DND-41 (cell line): Measurements from ENCODE around the gene ZNF638.

ENCODE experiments used
- ATAC-seq: fragments of 200-7000 bp; cut with Tn5 transposase; 3 replicates; pipeline ENCODE4 v1.9.1; 2021; ENCODE audit warnings: low read depth; ENCODE audit not compliant: insufficient read depth
- DNase-seq: peaks from one replicate; pipeline ENCODE4 v3.0.0-alpha.2; 2020
- H2AFZ ChIP-seq: 2 replicates; pipeline ENCODE4 v1.6.0; 2012; ENCODE audit warnings: low read depth, low read length
- H3K27ac ChIP-seq: 2 replicates; pipeline ENCODE4 v1.5.1; 2012; ENCODE audit warnings: low read length, inconsistent platforms
- H3K27me3 ChIP-seq: fragments of 200-600 bp; sonication (generic); 2 replicates; pipeline ENCODE4 v1.6.0; 2012; ENCODE audit warnings: low read length, mild to moderate bottlenecking, inconsistent platforms; ENCODE audit not compliant: insufficient read depth, poor library complexity
- H3K36me3 ChIP-seq: 2 replicates; pipeline ENCODE4 v1.5.1; 2012; ENCODE audit warnings: low read length, inconsistent platforms; ENCODE audit not compliant: insufficient read depth
- H3K4me1 ChIP-seq: 2 replicates; pipeline ENCODE4 v1.5.1; 2012; ENCODE audit warnings: mild to moderate bottlenecking, low read length; ENCODE audit not compliant: insufficient read depth
- H3K4me2 ChIP-seq: 2 replicates; pipeline ENCODE4 v1.6.0; 2012; ENCODE audit warnings: mild to moderate bottlenecking, moderate library complexity, low read length, inconsistent platforms; ENCODE audit not compliant: insufficient read depth
- H3K4me3 ChIP-seq, 2 experiments: fragments of 200-600 bp in 1 of 2; shearing (Covaris generic) in 1 of 2; 2 replicates each; pipeline ENCODE4 v1.5.1; 2012 to 2016; ENCODE audit warnings: inconsistent platforms in 2 of 2, low read length in 2 of 2, mild to moderate bottlenecking in 2 of 2, low read depth in 1 of 2, moderate library complexity in 1 of 2
- H3K79me2 ChIP-seq: 2 replicates; pipeline ENCODE4 v1.6.0; 2012; ENCODE audit warnings: low read length, inconsistent platforms; ENCODE audit not compliant: insufficient read depth
- H3K9ac ChIP-seq: 2 replicates; pipeline ENCODE4 v1.6.0; 2012; ENCODE audit warnings: low read depth, mild to moderate bottlenecking, inconsistent platforms, low read length, moderate library complexity
- H3K9me3 ChIP-seq: 2 replicates; pipeline ENCODE4 v1.5.1; 2012; ENCODE audit warnings: low read length, moderate library complexity, mild to moderate bottlenecking, inconsistent platforms; ENCODE audit not compliant: insufficient read depth, severe bottlenecking
- H4K20me1 ChIP-seq: 2 replicates; pipeline ENCODE4 v1.6.0; 2012; ENCODE audit warnings: low read length; ENCODE audit not compliant: insufficient read depth
- EZH2 ChIP-seq: IDR thresholded peaks from 3 replicates; pipeline ENCODE4 v1.6.1; 2012; ENCODE audit warnings: borderline replicate concordance, low read depth, mild to moderate bottlenecking, moderate library complexity, low read length, inconsistent platforms; ENCODE audit not compliant: severe bottlenecking
- TF ChIP-seq, protein P1 (sequence below): IDR thresholded peaks from 2 replicates; pipeline ENCODE4 v1.5.1; 2012; ENCODE audit warnings: borderline replicate concordance, low read length, moderate library complexity, mild to moderate bottlenecking; ENCODE audit not compliant: poor library complexity, severe bottlenecking; ENCODE audit errors: extremely low read depth

ZNF638 gene

DNA sequence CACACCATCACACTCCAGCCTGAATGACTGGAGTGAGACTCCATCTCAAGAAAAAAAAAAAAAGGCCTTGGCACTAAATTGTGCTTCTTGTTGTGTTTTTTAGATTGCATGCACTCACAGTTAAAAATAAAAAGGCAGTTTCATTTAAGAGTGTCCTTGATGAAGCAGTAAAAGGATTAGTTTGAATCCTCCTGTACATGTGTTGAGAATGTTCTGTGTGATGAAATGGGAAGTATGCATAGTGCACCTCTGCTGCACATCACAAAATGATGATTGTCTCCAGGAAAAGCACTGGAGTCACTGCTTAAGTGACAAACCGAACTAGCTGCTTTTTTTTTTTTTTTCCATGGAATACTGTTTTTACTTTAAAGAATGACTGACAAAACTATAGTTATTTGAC is 144.9 kb downstream of the ZNF638 start:
- ATAC-seq (no peak), DNase-seq (no peak)
- H3K4me1 ChIP-seq: no peaks in the 10 kb centered on the region
- TF ChIP-seq EZH2: no peak
- TF ChIP-seq, protein P1, sequence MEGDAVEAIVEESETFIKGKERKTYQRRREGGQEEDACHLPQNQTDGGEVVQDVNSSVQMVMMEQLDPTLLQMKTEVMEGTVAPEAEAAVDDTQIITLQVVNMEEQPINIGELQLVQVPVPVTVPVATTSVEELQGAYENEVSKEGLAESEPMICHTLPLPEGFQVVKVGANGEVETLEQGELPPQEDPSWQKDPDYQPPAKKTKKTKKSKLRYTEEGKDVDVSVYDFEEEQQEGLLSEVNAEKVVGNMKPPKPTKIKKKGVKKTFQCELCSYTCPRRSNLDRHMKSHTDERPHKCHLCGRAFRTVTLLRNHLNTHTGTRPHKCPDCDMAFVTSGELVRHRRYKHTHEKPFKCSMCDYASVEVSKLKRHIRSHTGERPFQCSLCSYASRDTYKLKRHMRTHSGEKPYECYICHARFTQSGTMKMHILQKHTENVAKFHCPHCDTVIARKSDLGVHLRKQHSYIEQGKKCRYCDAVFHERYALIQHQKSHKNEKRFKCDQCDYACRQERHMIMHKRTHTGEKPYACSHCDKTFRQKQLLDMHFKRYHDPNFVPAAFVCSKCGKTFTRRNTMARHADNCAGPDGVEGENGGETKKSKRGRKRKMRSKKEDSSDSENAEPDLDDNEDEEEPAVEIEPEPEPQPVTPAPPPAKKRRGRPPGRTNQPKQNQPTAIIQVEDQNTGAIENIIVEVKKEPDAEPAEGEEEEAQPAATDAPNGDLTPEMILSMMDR: no peak
- no peaks in the 10 kb centered on the region for H3K79me2 ChIP-seq
- H3K9ac ChIP-seq: no peak overlapping the region
- no peak overlapping the region for H2AFZ ChIP-seq
- H3K4me3 ChIP-seq: no peak overlapping the region
- H4K20me1 ChIP-seq: 0 out of 2 replicates have a peak, but pooled peaks cover 2% of the 10 kb centered on the region
- no peaks in the 10 kb centered on the region for H3K36me3 ChIP-seq
- H3K27me3 ChIP-seq: peaks cover 13% of the 10 kb centered on the region
- H3K4me2 ChIP-seq: no peak overlapping the region
- no peaks in the 10 kb centered on the region for H3K9me3 ChIP-seq
- no peak overlapping the region for H3K27ac ChIP-seq

DNA sequence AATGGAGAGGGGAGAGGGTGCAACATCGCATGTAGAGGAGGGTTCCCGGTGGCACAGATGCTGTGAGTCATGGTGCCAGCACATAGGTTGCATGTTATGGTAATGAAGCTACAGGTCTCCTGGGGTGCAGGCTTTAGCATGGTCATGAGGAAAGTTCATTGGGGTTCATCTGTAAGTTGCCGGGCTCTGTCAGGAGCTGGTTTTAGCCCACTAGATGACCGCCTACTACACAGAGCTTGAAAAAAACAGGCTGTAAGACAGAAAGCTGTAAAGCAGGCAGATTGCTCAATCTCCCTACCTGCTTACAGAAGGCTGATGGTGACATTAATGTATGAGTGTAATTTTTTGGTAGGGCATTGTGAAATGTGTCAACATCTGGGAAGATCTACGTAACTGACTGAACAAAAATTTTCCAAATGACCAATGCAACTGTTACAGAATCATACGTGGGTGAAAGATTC is 145.7 kb downstream of the ZNF638 start:
- DNase-seq: no peak

DNA sequence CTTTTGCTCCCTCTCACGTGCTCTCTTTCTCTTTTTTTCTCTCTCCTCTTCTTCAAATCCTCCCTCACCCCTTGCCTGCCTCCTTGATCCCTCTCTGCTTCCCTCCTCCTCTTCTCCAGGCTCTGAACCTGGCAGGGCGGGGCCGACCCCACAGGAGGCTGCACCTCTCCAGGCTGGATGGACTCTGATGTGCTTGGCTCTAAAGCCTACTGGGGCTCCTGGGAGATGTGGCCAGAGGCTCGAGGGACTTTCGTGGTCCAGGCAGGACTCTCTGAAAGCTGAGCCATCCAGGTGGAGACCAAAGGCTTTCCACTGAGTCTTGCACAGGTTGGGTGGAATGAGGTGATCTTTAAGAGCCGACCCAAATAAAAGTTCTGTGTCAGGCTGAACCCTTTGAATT is 147.2 kb downstream of the ZNF638 start:
- no peak for TF ChIP-seq EZH2
- TF ChIP-seq, protein P1: no peak
- H3K4me1 ChIP-seq: no peaks in the 10 kb centered on the region
- H2AFZ ChIP-seq: no peak overlapping the region
- ATAC-seq (no peak), DNase-seq (no peak)
- H4K20me1 ChIP-seq: 0 out of 2 replicates have a peak, but pooled peaks cover 2% of the 10 kb centered on the region
- H3K4me2 ChIP-seq: no peak overlapping the region
- H3K36me3 ChIP-seq: no peaks in the 10 kb centered on the region
- H3K27me3 ChIP-seq: peaks cover 9% of the 10 kb centered on the region
- no peaks in the 10 kb centered on the region for H3K9me3 ChIP-seq
- no peaks in the 10 kb centered on the region for H3K79me2 ChIP-seq
- no peak overlapping the region for H3K9ac ChIP-seq
- no peak overlapping the region for H3K4me3 ChIP-seq
- no peak overlapping the region for H3K27ac ChIP-seq

More for the DNA sequence above, 145.7 kb downstream of the ZNF638 start:
- no peak for ATAC-seq
- Histone ChIP-seq H3K4me3 (no peak overlapping the region), H3K4me2 (no peak overlapping the region), H2AFZ (no peak overlapping the region), H3K36me3 (no peaks in the 10 kb centered on the region), H3K27me3 (peaks cover 13% of the 10 kb centered on the region), H4K20me1 (0 out of 2 replicates have a peak, but pooled peaks cover 2% of the 10 kb centered on the region), H3K79me2 (no peaks in the 10 kb centered on the region), H3K9me3 (no peaks in the 10 kb centered on the region), H3K4me1 (no peaks in the 10 kb centered on the region), H3K9ac (no peak overlapping the region), H3K27ac (no peak overlapping the region)
- TF ChIP-seq EZH2: no peak
- TF ChIP-seq, protein P1: no peak
